HG02840 (cell line): Measurements from ENCODE around the gene VPS35.

Experiments
- ATAC-seq: cut with Tn5 transposase; IDR thresholded peaks from one replicate; pipeline ENCODE4 v1.9.1; 2021; ENCODE audit warnings: mild to moderate bottlenecking, moderate library complexity, moderate number of reproducible peaks; ENCODE audit not compliant: unreplicated experiment, low FRiP score

VPS35 gene

GRCh38 chr16:46620266-46621005 is 68.5 kb downstream of the VPS35 start:
- no peak for ATAC-seq

- no peak for ATAC-seq
Observed at GRCh38 chr16:46618516-46618915, 70.5 kb downstream of the VPS35 start.

- ATAC-seq = no peak
Observed at GRCh38 chr16:46614006-46614405, 75.0 kb downstream of the VPS35 start.

GRCh38 chr16:46613352-46613751 is 75.6 kb downstream of the VPS35 start:
- ATAC-seq = no peak

- no peak for ATAC-seq
Observed at GRCh38 chr16:46612121-46612520, 76.9 kb downstream of the VPS35 start.

- no peak for ATAC-seq
Observed at GRCh38 chr16:46607529-46607928, 81.4 kb downstream of the VPS35 start.

GRCh38 chr16:46606231-46606630 is 82.7 kb downstream of the VPS35 start:
- no peak for ATAC-seq
